NT2/D1 (cell line): ENCODE measurements around the gene BABAM2.

Experiments
- SUZ12 ChIP-seq: IDR thresholded peaks from 2 replicates; pipeline ENCODE4 v1.6.1; 2011; ENCODE audit not compliant: insufficient read length, insufficient read depth; ENCODE audit errors: extremely low read depth
- YY1 ChIP-seq: IDR thresholded peaks from 2 replicates; pipeline ENCODE4 v1.6.1; 2011; ENCODE audit not compliant: insufficient read length, insufficient read depth
- ZNF274 ChIP-seq: IDR thresholded peaks from 2 replicates; pipeline ENCODE4 v1.6.1; 2011; ENCODE audit warnings: mild to moderate bottlenecking, low read depth, low read length

GRCh38 chr2:28360058-28360717 is 469.7 kb downstream of the BABAM2 start:
- TF ChIP-seq ZNF274: no peak
- no peak for TF ChIP-seq YY1
- no peak for TF ChIP-seq SUZ12
